HG02970 (cell line): ENCODE results near the gene PTPRH.

Experiments used
- ATAC-seq: cut with Tn5 transposase; IDR thresholded peaks from one replicate; pipeline ENCODE4 v1.9.1; 2021; ENCODE audit warnings: mild to moderate bottlenecking, moderate library complexity, moderate number of reproducible peaks; ENCODE audit not compliant: unreplicated experiment, low FRiP score

The PTPRH gene

DNA sequence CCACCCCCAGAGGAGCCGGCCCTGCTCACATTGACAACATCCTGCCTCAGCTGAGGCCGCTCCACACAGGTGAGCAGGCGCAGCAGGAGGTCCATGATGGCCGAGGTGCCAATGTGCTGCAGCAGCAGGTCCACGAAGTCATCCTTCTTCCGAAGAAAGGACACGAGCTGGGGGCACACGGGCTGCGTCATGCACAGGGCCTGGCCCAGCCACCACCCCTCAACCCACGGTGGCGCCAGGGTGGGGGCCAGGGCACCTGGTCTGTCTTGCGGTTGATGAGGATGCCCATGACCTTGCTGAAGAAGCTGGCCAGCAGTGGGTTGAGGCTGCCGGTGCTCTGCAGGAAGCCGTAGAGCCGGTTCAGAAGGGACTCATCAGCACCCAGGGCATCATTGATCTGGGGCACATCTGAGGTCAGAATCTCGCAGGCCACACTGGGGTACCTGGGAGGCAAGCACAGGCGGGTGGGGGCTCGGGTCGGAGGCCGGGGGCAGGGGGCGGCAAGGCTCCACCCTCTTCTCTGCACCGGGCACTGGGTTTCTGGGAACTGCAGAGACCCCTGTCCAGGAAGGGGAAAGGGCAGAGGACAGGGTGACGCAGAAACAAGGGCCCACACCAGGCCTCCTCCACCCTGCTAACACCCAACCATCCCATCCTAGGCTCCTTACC is 36.1 kb upstream of the PTPRH start:
- ATAC-seq: no peak

DNA sequence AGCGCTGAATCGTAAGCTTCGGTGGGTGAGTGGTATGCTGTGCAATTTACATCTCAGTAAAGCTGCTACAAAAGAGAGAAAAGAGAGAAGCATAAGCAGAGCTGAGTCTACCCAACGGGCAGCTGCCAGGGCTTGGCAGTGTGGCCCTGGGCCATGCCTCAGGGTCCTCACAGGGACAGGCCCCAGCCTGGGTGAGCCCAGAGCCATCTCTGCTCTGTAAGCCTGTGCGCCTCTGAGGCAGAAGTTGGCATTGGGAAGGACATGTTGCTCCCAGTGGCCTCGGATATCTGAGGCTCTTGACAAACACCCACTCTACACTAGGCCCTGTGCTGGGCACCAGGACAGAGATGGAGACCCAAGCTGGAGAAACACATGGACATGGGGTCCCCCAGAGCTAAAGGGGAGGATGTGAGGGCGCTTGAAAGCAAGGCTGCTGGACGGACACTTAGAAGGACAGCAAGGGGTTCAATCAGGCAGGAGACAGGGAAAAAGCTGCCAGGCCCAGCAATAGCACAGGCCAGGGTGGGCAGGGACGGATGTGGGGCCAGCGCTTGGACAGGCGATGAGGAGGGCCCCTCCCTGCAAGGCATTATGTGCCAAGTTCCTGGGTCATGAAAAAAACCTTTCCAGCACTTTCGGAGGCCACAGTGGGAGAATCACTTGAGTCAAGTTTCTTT is 34.8 kb upstream of the PTPRH start:
- ATAC-seq: no peak

DNA sequence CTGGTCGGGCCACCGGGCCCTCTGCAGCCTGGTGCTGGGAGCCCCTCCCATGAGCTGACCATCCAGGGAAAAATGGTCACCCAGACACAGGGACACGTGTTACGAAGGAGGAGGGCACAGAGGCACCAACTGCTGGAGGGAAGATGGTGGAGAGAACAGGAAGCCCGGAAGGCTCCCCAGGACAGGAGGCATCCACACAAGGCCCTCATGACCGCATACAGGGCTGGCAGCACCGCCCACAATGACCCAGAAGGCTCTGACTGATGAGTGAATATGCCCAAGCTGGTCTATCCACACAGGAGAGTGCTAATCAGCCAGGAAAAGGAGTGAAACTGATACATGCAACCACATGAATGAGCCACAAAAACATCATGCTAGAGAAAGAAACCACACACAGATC is 33.2 kb upstream of the PTPRH start:
- no peak for ATAC-seq

DNA sequence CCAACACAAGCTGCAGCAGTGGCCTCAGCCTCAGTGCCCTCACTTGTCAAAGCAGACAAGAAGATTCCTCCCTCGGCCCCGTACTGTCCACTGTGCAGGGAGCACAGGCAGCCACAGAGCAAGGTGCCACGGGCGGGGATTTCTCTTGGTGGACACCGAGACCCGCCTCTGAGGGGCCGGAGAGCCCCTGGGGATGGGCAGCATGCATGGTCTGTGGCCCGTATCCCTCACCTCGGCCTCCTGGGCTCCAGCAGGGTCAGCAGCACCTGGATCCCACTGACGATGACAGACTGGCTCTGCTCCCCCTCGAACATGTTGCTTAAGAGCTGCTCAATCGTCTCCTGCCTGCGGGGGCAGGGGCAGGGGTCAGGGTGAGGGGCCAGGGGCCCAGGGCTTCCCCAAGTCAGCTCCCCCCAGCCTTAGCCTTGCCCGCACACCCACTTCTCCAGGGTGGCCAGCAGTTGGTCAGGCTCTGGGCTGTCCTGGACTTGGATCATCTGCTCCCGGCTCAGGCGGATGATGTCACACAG is 32.7 kb upstream of the PTPRH start:
- ATAC-seq: no peak

DNA sequence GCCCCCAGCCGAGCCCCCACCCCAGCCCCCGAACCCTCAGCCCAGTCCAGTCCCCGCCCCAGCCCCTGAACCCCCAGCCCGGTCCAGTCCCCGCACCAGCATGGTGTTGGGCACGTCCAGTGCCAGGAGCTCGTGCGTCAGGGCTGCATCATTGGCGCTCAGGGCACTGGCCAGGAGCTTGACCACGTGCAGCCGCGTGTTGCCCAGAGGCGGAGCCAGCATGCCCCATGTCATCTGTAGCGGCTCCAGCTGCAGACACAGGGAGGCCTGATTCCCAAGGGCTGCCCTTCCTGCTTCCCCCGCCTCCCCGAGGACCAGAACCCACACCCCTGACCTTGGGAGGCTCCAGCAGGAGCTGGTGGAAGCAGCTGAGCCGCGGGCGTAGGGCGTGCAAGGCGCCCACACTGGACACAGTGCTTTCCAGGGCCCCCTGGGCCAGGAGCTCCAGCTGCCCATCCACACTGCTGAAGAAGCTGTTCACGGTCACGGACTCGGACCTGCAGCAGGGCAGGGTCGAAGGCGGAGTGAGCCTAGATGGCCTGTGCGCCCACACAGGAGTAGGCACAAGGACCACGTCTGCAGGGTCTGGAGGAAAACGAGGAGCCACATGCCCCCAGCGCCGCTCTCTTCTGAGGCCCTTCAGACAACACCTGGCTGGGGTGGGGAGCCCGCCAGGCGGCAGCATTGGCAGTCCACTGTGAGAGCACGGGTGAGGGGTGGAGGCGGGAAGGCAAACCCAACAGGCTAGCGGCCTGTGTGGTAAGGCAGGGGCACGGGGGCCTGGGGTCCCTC is 32.0 kb upstream of the PTPRH start:
- ATAC-seq: no peak

DNA sequence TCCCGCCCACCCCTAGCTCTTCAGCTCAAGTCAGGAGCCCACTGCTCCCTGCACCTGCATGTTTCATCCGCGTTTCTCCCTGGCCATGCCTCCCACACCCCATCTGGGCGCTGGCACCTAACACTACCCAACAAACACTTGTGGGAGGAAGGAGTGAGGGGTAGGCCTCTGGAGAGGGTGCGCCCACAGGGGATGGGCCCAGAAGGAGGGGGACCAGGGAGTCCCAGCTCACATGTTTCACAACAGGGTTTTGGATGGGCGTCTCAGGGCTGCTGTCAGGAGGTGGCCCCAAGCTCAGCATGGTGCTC is 31.4 kb upstream of the PTPRH start:
- ATAC-seq: no peak

DNA sequence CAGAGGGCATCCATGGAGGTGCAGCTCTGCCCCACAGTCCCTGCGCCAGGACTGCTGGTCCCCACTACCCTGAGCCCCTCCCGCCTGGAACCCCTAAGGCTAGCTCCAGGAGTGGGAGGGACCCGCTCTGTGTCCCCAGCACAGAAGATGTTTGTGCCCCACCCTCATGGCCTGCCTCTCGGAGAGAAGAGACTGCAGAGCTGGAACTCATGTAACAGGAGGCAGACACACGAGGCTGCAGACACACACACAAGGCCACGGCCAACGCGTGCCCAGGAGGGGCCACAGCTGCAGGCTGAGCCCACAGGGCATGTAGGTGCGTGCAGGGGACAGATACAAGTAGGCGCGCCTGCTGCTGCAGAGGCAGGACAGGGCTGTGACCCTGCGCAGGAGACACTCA is 29.7 kb upstream of the PTPRH start:
- no peak for ATAC-seq

DNA sequence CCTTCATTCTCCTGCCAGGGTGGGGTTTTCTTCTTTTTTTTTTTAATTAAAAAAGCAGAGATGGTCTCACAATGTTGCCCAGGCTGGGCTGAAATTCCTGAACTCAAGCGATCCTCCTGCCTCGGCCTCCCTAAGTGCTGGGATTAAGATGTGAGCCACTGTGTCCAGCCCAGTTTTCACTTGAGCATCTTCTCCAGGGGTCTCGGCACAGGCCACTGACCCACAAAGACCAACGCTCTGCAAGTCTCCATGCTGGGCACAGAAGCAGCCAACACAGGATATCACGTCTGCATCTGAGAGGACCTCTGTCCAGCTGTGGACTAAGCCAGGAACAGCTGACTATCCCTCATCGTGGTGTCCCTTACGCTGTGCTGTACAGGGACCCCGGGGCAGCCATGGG is 28.7 kb upstream of the PTPRH start:
- no peak for ATAC-seq

DNA sequence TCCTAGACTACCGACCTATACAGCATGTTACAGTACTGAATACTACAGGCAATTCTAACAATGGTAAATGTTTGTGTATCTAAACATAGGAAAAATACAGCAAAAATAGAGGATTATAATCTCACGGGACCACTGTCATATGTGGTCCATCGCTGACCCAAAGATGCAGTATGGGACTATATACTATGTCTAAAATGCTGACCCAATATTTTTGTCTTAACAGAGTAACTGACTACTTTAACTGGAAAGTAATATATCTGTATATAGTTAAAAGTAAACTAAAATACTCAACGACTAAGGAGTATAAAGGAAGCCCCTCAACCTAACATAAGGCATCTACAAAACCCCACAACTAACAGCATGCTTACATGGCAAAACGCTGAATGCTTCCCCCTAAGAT is 23.7 kb upstream of the PTPRH start:
- no peak for ATAC-seq

DNA sequence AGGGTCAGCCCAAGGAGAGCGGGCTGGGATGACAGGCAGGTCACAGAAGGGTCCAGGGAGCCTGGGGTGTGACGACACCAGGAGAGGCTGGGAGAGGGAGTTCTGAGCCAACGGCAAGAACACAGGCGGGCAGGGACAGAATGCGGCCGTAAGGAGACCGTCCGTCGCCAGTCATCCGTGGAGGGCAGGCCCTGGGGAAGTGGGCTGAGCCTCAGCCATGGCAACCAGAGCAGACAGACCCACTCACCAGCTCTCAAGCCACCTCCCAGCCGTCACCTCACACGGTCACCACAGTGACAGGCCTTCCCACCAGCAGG is 22.9 kb upstream of the PTPRH start:
- ATAC-seq: no peak

DNA sequence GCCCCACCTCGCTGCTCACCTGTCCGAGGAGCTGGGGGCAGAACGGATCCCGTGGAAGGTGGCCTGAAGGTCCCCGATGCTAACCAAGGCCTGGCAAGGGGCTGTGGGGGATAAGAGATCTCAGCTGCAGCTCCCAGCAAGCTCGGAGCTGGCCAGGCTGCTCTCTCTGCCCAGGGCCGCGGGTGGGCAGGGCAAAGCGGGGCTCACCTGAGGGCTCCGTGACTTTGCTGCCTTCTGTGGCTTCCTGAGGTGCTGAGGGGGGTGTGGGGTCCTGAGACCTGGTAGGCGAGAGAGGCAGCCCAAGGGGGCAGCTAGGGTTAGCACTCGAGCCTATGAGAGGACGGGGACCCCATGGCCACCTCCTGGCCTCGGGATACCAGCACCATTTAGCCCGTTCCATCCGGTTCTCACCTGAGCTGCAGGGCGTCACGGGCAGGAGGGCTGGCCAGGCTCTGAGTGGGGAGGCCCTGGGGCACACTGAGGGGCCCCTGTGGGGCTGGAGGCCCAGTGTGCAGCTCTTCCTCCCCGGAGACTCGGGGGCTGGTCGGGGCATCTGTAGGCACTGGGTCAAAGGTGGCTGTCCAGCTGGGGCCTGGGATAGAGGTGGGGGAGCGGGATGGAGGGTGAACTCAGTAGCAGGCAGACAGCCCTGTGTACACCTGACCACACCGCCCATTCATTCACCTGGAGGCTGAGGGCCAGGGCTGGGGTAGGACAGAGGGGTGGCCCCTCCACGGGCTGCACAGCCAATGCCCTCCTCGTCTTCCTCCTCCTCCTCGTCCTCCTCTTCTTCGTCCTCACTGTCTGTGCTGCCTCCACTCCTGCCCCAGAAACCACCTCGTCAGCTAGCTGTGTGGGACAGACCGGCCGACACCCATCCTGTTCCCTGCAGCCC is 22.3 kb upstream of the PTPRH start:
- ATAC-seq: no peak

DNA sequence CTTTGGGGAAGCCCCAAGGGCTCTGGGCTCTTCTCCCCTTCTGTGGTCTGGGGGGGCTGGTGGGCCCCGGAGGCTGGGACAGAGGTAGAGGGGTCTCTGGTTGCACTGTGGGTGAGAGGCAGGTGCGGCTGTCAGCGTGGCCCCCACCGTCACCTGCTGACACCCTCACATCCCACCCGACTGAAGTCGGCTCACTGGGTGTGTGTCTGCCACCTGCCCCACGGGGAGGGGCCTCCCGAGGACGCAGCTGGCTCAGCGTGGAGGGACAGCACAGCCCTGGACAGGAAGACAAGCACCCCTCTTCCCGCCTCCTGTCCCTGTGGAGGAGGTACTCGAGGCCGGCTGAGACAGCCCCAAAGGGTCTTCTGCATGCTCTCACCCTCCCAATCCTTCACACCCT is 21.5 kb upstream of the PTPRH start:
- no peak for ATAC-seq

DNA sequence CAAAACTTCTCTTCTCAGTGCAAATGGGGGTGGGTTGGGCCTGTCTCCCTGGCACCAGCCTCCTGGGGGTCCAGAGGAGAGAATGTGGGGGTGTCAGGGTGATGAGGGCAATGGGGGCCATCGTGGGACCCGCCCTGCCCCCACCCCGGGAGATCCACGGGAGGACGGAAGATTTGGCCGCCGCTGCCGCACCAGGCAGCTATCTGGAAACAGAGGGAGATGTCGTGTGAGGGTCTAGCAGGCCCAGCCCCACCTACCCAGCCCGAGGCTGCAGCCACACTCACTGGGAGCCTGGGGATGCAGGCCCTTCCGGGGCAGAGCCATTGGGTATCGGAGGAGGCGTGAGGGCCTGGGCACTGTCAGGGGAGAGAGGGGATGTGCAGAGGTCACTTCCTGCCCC is 21.0 kb upstream of the PTPRH start:
- ATAC-seq: no peak

DNA sequence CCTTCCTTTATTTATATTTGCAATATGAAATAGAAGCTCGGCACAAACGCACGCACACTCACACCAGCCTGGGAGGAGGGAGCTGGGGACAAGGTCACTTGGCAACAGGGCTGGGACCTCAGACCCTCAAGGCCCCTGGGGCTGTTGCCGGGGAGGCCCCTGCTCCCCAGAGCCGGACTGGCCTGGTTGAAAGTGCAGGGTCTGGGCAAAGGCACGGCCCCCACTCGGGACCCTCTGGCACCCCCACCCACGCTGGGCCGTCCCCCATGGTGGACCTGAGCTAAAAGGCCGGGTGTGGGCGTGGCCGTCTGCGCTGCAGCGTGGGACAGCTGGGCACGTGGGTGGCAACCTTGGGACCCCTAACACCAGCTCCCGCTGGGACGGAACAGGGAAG is 20.5 kb upstream of the PTPRH start:
- ATAC-seq: no peak

DNA sequence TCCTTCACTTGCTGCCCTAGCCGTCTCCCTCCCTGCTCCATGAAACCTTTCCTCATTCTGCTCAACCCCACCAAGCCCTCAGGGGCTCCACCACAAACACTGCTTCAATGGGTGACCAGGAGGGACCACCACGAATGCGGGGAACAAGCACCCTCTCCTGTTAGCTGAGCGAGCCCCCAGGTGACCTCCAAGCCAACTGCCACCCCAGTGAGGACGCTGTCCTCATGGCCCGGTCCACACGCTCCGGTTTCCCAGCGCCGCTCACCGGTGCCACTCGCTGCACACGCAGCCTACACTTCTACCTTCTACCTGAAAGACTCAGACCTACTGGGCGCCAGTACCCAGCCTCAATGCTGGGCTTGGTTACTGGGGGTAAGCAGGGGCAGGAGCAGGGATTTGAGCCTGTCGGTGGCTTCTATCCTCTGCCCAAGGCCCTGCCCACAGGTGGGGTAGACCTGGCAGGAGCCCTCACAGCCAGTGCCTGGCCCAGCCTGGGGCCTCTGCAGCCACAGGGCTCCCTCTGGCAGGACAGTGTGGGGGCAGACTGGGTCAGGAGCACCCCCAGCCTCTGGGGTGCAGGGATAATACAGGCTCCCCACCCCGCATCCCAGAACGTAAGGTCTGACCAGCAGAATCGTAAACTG is 20.0 kb upstream of the PTPRH start:
- no peak for ATAC-seq

DNA sequence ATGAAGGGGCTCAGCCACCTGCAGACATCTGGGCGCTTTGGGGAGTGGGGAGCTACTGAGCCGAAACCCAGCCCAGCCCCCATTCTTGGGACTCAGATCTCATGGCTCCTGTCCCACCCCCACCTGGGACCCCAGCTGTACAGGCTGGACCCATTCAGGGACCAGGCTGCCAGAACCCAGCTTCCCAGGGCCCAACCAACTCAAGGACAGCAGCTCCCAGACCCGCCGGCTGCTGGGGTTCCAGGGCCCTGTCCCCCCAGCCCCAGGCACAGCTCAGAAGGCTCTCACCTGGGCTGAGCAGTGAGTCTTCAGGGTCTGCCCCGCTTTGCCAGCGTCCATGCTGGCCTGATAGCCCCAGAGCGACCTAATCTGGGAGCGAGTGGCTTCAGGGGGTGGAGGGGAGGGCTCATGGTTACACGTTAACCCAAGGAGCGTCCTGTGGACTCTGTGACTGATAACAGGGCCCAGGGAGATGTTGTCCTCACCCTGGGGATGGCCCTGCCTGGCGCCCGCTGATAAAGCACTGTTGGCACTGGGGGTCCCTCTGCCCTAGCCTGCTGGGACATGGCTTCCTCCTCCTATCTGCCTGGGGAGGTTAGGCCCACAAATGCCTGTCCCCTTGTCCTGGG is 19.2 kb upstream of the PTPRH start, which contains the start of gene TMEM86B:
TMEM86B (minus strand) TSS at position 361 of the 629 bp plus-strand sequence; CDS start at position 339, 22 bp downstream.
- ATAC-seq: no peak

DNA sequence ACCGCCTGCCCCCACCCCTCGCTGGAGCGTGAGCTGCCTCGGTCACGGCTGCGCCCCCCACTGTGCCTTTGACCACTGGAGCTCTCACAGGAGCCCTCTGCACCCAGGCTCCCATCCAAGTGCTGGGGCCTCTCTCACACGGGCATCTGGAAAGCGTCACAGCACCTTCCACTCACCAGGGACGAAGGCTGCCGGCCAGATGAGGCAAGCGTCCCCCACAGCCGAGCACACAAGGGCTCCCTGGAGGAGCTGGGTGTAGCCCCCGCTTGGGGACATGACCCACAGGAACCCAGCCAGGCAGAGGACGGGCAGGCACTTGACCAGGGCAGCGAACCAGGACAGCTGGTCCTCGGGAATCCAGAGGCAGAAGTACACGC is 18.7 kb upstream of the PTPRH start:
- no peak for ATAC-seq

DNA sequence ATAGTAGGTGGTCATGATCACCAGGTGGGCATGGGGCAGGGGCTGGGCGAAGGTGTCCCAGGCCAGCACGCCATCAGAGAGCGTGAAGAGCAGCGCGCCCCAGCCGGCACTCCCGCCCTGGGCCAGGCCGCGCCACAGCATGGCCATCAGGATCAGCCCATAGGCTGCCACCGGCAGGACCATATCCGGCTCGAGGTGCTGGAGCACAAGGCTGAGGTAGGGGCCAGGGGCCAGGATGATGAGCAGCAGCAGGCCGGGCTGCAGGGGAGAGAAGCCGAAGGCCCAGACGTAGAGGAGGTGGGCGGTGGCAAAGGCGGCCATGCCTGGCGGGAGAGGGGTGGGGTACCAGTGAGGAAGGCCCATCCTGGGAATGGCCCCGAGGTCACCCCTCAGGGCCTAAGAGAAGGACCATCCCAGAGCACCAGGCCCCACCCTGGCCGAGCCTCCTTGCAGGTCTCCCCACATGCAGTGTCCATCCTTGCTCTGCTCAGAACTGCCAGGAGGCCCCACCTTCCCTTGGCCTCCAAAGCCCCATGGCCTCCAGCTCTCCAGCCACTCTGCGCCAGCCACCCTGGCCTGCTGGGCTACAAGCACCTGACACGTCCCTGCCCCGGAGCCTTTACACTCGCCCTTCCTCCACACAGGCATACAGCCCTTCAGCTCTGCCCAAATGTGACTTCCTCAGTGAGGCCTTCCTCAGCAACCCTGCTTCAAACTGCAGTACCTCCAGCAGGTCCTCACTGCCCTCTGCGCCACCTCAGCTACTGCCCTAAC is 18.1 kb upstream of the PTPRH start:
- no peak for ATAC-seq

DNA sequence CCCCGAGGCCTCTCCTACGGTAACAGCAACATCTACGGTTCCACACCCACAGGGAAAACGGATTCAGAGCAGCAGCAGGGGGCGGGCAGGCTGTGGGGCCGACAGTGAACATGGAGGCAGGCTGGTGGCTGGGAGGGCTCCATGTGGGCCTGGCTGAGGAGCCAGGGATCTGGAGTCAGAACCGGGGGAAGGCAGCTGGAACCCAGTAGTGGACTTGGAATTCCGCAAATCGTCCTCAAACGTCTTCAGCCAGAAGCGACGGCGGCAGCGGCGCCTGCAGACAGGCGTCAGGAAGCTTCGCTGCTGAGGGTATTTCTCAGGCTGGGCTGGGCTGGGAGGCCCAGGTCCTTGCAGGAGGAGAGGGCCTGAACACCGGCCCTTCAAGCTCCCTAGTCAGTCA is 17.5 kb upstream of the PTPRH start:
- ATAC-seq: no peak
